ENCODE data around the gene ADAM15. TPM values are rescaled to one million over a fixed set of nuclear protein-coding genes. Genes with fewer than 3 reads are reported as not detected.

ADAM15 gene
- polyA plus RNA-seq, 2 of the 4 experiments (the other 2 are of a cell fraction), result 25.6 to 33.0 TPM

DNA sequence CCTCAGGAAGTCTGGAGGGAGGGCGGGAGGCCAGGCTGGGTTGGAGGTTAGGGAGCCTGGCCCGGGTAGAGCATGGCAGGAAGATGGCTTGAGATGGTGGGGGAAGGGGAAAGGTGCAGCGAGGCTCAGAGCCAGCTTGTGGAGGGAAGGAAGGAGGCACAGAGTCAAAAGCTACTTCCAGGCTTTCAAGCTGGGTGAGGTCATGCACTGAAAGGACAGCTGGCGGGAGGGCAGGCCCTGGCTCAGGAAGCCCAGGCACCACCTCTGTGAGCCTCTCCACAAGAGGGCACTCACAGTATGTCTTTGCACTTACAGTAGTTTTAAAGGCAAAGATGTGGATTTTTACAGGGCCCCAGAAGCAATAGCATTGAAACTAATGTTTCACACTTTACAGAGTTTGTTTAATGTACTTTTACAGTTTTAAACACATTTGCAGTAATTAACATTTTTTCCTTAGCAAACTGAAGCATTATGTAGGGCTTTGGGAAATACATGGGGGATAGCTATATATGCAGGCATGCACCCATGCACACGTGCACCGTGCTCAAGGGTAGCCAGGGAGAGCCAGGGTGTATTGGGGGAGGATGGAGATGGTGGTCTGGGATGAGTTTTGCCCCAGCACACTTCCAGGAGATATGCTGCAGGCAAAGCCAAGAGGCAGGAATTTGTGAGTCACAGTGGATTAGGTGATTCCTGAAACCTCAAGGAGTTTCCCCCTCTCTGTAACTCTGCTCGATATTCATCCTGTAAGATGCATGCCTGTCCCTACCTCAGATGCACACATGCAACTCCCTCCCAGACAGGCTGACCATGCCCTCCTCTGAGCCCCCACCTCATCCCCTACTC lies 6.1 kb upstream of the ADAM15 start:
- H3K4me2 ChIP-seq, result peak overlapping the region; percentile 34
- WGBS (ENCODE audit: missing lambda C conversion rate), result 49% methylated on average over 7 of the region's 7 CpGs
- CTCF ChIA-PET, result interaction anchor here (0.7 to 5.9 kb wide), 11 partner anchors 38 to 440 kb away, joined by 3 to 36 read pairs (median 4); no protein-coding TSS in a partner anchor

DNA sequence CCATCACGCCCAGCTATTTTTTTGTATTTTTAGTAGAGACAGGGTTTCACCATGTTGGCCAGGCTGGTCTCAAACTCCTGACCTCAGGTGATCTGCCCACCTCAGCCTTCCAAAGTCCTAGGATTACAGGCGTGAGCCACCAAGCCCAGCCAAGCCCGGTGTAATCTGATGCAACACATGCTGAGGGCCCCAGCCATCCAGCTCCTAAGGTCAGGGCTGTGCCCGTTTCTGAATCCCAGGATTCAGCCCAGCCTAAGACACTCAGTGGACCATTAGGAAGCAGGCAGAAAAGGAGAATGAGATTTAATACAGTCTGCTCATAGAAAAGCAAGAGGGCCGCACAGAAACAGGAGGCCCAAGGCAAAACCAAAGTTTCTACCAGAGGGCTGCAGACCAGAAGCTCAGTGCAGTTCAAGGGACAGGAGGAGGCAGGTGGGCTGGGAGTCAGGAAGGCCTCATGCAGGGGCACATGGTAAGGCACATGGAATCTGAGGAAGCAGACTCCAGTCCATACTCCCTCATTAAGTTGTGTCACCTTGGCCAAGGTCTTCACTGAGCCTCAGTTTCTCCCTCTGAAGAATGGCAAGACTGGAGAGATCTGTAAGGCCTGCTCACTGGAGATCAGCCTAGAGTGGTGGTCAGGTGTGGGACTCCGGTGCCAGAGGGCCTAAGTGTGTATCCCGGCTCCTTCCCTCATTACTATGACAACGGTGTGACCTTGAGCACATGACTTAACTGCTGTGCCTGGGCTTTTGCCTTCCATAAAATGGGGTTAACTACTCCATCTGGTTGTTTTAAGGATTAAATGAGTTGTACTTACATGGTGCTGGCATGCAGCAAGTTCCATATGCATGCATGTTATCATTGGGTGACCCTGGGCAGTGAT lies 2.4 kb upstream of the ADAM15 start:
- ChIA-PET POLR2A (no interaction called here), CTCF (interaction anchor here (1.0 to 5.9 kb wide), 3 partner anchors 37 to 127 kb away, joined by 3 to 36 read pairs (median 4); no protein-coding TSS in a partner anchor)
- no peak overlapping the region for H3K4me3 ChIP-seq
- H3K27ac ChIP-seq, result no peak overlapping the region; a peak in 1 of 6 replicates
- no peak for TF ChIP-seq TFCP2L1 (CRISPR knock-in tag; IDR thresholded peaks at IDR 0.05)
- TF ChIP-seq CEBPB (IDR thresholded peaks at IDR 0.05), result no peak
- TF ChIP-seq JUN (IDR thresholded peaks at IDR 0.05), result no peak
- TF ChIP-seq, protein P1, sequence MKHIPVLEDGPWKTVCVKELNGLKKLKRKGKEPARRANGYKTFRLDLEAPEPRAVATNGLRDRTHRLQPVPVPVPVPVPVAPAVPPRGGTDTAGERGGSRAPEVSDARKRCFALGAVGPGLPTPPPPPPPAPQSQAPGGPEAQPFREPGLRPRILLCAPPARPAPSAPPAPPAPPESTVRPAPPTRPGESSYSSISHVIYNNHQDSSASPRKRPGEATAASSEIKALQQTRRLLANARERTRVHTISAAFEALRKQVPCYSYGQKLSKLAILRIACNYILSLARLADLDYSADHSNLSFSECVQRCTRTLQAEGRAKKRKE (CRISPR knock-in tag; IDR thresholded peaks at IDR 0.05; ENCODE audit: low read depth), result no peak
- TF ChIP-seq MYC (IDR thresholded peaks at IDR 0.05; ENCODE audit: borderline replicate concordance, low read length), result no peak
- TF ChIP-seq USF2 (IDR thresholded peaks at IDR 0.05), result no peak
- TF ChIP-seq, protein P2, sequence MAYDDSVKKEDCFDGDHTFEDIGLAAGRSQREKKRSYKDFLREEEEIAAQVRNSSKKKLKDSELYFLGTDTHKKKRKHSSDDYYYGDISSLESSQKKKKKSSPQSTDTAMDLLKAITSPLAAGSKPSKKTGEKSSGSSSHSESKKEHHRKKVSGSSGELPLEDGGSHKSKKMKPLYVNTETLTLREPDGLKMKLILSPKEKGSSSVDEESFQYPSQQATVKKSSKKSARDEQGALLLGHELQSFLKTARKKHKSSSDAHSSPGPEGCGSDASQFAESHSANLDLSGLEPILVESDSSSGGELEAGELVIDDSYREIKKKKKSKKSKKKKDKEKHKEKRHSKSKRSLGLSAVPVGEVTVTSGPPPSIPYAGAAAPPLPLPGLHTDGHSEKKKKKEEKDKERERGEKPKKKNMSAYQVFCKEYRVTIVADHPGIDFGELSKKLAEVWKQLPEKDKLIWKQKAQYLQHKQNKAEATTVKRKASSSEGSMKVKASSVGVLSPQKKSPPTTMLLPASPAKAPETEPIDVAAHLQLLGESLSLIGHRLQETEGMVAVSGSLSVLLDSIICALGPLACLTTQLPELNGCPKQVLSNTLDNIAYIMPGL (CRISPR knock-in tag; IDR thresholded peaks at IDR 0.05; ENCODE audit: borderline replicate concordance), result no peak
- no peak for TF ChIP-seq KDM1A (IDR thresholded peaks at IDR 0.05; ENCODE audit: low read depth)
- TF ChIP-seq RFX5 (IDR thresholded peaks at IDR 0.05), result no peak
- TF ChIP-seq TP53 (CRISPR knock-in tag; IDR thresholded peaks at IDR 0.05), result no peak
- no peak for TF ChIP-seq EHF (CRISPR knock-in tag; IDR thresholded peaks at IDR 0.05)
- TF ChIP-seq CTCF (IDR thresholded peaks at IDR 0.05), result no peak
- TF ChIP-seq, protein P3, sequence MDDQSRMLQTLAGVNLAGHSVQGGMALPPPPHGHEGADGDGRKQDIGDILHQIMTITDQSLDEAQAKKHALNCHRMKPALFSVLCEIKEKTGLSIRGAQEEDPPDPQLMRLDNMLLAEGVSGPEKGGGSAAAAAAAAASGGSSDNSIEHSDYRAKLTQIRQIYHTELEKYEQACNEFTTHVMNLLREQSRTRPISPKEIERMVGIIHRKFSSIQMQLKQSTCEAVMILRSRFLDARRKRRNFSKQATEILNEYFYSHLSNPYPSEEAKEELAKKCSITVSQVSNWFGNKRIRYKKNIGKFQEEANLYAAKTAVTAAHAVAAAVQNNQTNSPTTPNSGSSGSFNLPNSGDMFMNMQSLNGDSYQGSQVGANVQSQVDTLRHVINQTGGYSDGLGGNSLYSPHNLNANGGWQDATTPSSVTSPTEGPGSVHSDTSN (IDR thresholded peaks at IDR 0.05), result no peak
- FAIRE-seq, result no peak
- no peak overlapping the region for H3K4me2 ChIP-seq
- ATAC-seq, result no peak
- H3K4me1 ChIP-seq, result peaks cover 43% of the 10 kb centered on the region
- 93% methylated on average over 8 of the region's 8 CpGs for WGBS (ENCODE audit: missing lambda C conversion rate)
- H3K9me3 ChIP-seq, result no peaks in the 10 kb centered on the region
- no peak for DNase-seq (ENCODE audit: low read depth in 1 of 2, low spot score in 1 of 2)

More for the DNA sequence above, 6.1 kb upstream of the ADAM15 start:
- peaks cover 35% of the 10 kb centered on the region for H3K4me1 ChIP-seq
- peak; percentile 23 for FAIRE-seq
- POLR2A ChIA-PET, result no interaction called here
- peak; percentile 73 for TF ChIP-seq CTCF (IDR thresholded peaks at IDR 0.05)
- TF ChIP-seq TP53 (CRISPR knock-in tag; IDR thresholded peaks at IDR 0.05), result no peak
- TF ChIP-seq HOXB13 (CRISPR knock-in tag; IDR thresholded peaks at IDR 0.05; ENCODE audit: low read depth), result no peak
- TF ChIP-seq RAD21 (conservative IDR thresholded peaks at IDR 0.05 in 1 of 2, IDR thresholded peaks at IDR 0.05 in 1 of 2), result peak; percentile 75 to 81
- TF ChIP-seq EHF (CRISPR knock-in tag; IDR thresholded peaks at IDR 0.05), result no peak
- TF ChIP-seq, protein P4, sequence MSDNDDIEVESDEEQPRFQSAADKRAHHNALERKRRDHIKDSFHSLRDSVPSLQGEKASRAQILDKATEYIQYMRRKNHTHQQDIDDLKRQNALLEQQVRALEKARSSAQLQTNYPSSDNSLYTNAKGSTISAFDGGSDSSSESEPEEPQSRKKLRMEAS (IDR thresholded peaks at IDR 0.05), result peak; percentile 62
- TF ChIP-seq RFX5 (IDR thresholded peaks at IDR 0.05), result no peak
- TF ChIP-seq SMC3 (IDR thresholded peaks at IDR 0.05), result peak; percentile 79
- TF ChIP-seq POLR2A (IDR thresholded peaks at IDR 0.05; ENCODE audit: low read length), result no peak
- no peak for TF ChIP-seq FOSL2 (IDR thresholded peaks at IDR 0.05)
- no peak for TF ChIP-seq FOSL2 (CRISPR knock-in tag; IDR thresholded peaks at IDR 0.05)
- peak; percentile 93 to 96 for ATAC-seq
- peak; percentile 88 for DNase-seq (ENCODE audit: low read depth in 1 of 2, low spot score in 1 of 2)
- peak overlapping the region; percentile 69 to 86 for H3K27ac ChIP-seq
- H3K9me3 ChIP-seq, result no peaks in the 10 kb centered on the region
- H3K4me3 ChIP-seq, result no peak overlapping the region

Measured in A549 (cell line).